ENCODE measurements around the gene IGSF9.

IGSF9 gene

GRCh38 chr1:159944623-159945455, 574 bp downstream of the IGSF9 start:
- no peak for DNase-seq (ENCODE audit: low spot score)

- no peak for DNase-seq (ENCODE audit: low spot score)
Measured at GRCh38 chr1:159943908-159944622, 1.3 kb downstream of the IGSF9 start.

DNA sequence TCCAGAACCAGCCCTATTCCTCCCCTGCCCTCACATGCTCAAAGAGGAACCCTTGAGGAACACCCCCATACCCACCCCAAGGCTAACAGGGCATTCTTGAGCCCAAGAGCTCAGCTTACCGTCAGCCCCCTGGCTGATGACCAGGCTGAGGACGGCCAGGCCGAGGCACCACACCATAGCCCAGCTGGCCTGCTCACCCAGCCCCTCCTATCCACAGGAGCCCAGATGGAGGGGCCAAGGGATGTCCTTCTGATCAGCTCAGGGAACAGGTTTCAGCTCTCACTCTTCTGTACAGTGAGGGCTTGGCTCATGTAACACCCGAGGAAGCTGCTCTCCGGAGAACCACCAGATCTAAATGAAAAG, 2.2 kb downstream of the IGSF9 start:
- DNase-seq (ENCODE audit: low spot score) = no peak

DNA sequence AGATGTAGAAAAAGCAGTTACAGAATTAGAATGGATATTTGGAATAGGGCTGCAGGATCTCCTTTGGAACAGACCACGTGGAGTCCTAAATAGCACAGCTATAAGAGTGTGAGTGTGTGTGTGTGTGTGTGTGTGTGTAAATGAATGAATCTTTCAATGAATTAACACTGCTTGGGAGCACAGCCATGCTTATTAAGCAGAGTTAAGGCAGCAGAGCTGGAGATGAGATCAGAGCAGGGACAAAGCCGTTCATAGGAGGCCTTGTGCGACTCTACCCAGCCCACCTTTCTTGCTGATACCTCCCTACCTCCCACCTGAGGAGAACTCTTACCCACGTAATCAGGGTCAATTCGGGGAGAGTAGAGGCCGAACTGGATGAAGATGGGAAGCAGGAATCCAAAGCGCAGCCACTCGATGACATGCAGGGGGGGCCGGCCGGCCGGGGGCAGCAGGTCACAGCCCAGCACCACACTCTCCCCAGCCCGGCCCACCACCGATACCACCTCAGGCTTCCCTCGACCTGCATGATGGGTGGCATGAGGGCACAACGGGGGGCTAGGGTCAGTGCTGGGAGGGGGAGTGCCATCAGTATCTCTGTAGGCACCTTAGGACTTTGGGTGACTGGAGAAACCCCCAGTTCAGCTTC, 2.7 kb downstream of the IGSF9 start:
- no peak for DNase-seq (ENCODE audit: low spot score)

- DNase-seq (ENCODE audit: low spot score) = no peak
Measured at GRCh38 chr1:159941591-159942560, 3.5 kb downstream of the IGSF9 start.

GRCh38 chr1:159941141-159941540, 4.3 kb downstream of the IGSF9 start:
- no peak for DNase-seq (ENCODE audit: low spot score)

GRCh38 chr1:159940006-159940620, 5.3 kb downstream of the IGSF9 start:
- DNase-seq (ENCODE audit: low spot score) = no peak

GRCh38 chr1:159939678-159940002, 5.8 kb downstream of the IGSF9 start:
- no peak for DNase-seq (ENCODE audit: low spot score)

- no peak for DNase-seq (ENCODE audit: low spot score)
Measured at GRCh38 chr1:159938905-159939677, 6.3 kb downstream of the IGSF9 start.

DNA sequence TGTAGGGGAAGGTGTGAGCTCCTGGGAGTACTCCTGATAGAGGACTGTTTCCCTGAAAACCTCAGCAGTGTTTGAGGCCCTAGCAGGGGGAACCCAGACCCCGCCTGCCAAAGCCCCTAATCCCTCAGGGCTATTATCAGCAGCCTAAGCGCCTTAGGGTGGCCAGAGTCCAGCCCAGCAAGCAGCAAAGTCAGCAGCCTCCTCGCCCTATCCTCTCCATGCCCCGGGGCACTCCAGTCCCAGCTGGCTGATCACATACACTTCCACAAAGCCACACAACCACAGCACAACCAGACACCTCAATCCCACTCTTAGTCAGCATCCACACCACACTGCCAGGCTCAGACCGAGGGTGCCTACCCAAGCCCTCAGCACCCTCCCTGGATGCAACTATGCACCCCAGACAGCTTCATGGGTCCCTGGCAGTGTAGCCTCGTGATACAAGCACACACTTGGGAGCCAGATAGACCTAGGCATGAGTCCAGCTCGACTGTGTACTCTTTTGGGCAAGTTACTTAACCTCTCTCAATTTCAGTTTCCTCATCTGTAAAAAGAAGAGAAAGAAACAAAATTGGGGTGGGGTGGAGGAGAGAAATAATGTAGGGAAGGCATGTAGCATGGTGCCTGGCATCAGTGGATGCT, 7.1 kb downstream of the IGSF9 start:
- DNase-seq (ENCODE audit: low spot score) = no peak

GRCh38 chr1:159937054-159937750, 8.2 kb downstream of the IGSF9 start:
- DNase-seq (ENCODE audit: low spot score) = no peak

GRCh38 chr1:159936273-159936904, 9.0 kb downstream of the IGSF9 start:
- DNase-seq (ENCODE audit: low spot score) = no peak

GRCh38 chr1:159935719-159936272, 9.6 kb downstream of the IGSF9 start:
- no peak for DNase-seq (ENCODE audit: low spot score)

DNA sequence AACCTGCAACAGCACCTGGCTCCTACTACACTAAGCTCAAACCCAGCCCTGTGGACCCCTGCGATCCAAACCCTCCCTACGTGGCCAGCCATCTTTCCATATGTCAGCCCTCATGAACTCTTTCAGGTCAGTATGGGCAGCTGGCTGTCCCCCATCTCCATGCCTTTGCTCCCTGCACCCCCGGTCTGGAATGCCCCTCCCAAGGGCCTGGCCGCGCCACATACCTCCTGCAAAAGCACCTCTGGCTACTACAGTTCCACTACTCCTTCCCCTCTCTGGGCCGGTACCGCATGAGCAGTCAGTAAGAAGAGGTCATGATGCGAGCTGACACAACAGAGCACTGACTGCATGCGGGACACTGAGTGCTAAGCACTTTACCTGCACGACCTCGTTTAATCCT, 10.1 kb downstream of the IGSF9 start:
- no peak for DNase-seq (ENCODE audit: low spot score)

DNA sequence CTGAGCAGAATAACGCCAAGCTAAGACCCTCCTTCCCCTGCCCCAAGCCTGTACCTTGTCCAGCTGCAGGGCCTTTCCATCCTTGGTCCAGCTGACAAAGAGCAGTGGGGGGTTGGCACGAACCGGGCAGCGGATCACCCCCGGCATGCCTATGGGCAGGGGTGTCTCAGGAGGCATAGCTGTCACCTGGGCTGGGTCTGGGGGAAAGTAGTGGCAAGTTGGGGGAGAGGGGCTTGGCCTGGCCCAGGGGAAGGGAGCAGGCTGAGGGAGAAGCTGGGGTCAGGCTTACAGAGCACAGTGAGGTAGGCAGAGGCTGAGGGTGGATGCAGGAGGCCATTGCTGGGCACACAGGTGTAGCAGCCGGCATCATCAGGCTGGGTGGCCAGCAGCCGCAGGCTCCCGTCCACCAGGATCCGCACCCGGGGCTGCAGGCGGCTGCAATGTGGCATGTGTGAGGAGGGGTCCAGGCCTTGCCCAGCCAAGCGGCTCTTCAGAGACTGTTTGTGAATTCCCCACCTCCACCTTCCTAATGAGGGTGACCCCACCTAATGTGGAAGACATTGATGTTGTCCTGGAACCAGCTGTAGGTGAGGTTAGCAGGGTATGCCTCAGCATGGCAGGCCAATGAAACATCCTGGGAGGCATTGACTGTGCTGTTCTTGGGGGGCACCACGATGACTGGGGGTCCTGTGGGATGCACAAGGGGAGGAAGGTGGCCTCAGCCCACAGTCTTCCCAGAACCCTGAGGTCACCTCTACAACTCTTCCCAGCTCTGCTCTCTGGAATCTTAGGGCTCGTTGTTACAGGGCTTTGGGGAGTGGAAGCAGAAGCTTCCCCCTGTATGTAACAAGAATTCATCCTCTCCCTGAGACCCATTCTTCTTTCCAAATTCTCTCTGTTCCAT, 11.0 kb downstream of the IGSF9 start:
- no peak for DNase-seq (ENCODE audit: low spot score)

DNA sequence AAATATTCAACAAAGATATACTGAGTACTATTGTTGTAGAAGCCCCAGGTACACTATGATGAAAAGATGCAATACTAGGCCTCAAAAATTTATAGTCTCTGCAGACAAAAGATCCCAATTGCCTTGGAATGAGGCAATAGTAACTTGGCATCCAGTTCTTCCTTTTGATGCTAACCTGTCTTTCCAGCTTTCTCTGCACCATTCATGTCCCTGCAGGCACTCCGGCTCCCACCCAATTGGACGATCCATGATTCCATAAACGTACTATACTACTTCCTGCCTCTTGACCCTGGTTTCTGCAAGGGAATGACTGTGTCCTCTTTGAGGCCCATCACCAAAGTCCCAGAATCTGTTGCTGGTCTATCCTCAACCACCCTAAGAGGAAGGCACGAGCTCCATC, 12.1 kb downstream of the IGSF9 start:
- DNase-seq (ENCODE audit: low spot score) = no peak

Measured in RKO (cell line).